Fibroblast of lung (primary cell): ENCODE measurements around the gene THAP8. TPM values are rescaled to one million over a fixed set of nuclear protein-coding genes. Genes with fewer than 3 reads are reported as not detected.
A peak's percentile ranks its signal among the peaks of the same experiment; 100 is the strongest.

Experiments used
- DNase-seq, 2 donors: peaks; one replicate each; pipeline versions ENCODE4 v3.0.0 to v3.0.0-alpha.2; 2010; ENCODE audit warnings: low read depth in 2 of 2
- H2AFZ ChIP-seq: 2 replicates; pipeline ENCODE4 v1.5.1; 2012; ENCODE audit warnings: low read length, control low read depth, inconsistent platforms
- H3K27ac ChIP-seq: 2 replicates; pipeline ENCODE4 v1.5.1; 2011; ENCODE audit warnings: low read length, control low read depth; ENCODE audit not compliant: insufficient read depth
- H3K27me3 ChIP-seq: 2 replicates; pipeline ENCODE4 v1.5.1; 2011; ENCODE audit warnings: mild to moderate bottlenecking, low read length; ENCODE audit not compliant: control insufficient read depth, insufficient read depth
- H3K36me3 ChIP-seq: 2 replicates; pipeline ENCODE4 v1.5.1; 2011; ENCODE audit warnings: low read length; ENCODE audit not compliant: control insufficient read depth, insufficient read depth
- H3K4me1 ChIP-seq: 2 replicates; pipeline ENCODE4 v1.5.1; 2011; ENCODE audit warnings: low read length; ENCODE audit not compliant: control insufficient read depth, insufficient read depth; ENCODE audit errors: extremely low read depth
- H3K4me2 ChIP-seq: 2 replicates; pipeline ENCODE4 v1.5.1; 2011; ENCODE audit warnings: low read length, control low read depth; ENCODE audit not compliant: insufficient read depth; ENCODE audit errors: extremely low read depth
- H3K4me3 ChIP-seq, 4 experiments: fragments of 200-600 bp in 1 of 4; sonication (generic) in 1 of 4; replicated peaks in 1 of 4; 2 replicates each; pipeline ENCODE4 v1.5.1; 2011 to 2016; ENCODE audit warnings: low read length in 4 of 4, low read depth in 3 of 4, mild to moderate bottlenecking in 3 of 4, control low read depth in 2 of 4, inconsistent platforms in 1 of 4, mixed read lengths in 1 of 4; ENCODE audit not compliant: insufficient read depth in 1 of 4; ENCODE audit errors: control extremely low read depth in 1 of 4
- H3K79me2 ChIP-seq: 2 replicates; pipeline ENCODE4 v1.5.1; 2012; ENCODE audit warnings: mild to moderate bottlenecking, low read length, inconsistent platforms; ENCODE audit not compliant: control insufficient read depth, insufficient read depth
- H3K9ac ChIP-seq: 2 replicates; pipeline ENCODE4 v1.5.1; 2011; ENCODE audit warnings: mild to moderate bottlenecking, low read length, control low read depth; ENCODE audit not compliant: insufficient read depth
- H3K9me3 ChIP-seq: 2 replicates; pipeline ENCODE4 v1.5.1; 2012; ENCODE audit warnings: low read depth, low read length; ENCODE audit not compliant: control insufficient read depth, insufficient read depth
- H4K20me1 ChIP-seq: 2 replicates; pipeline ENCODE4 v1.5.1; 2011; ENCODE audit warnings: low read length; ENCODE audit not compliant: control insufficient read depth, insufficient read depth; ENCODE audit errors: extremely low read depth
- EZH2 ChIP-seq: IDR thresholded peaks from 2 replicates; pipeline ENCODE4 v1.5.1; 2012; ENCODE audit warnings: low read length, control low read depth, mild to moderate bottlenecking; ENCODE audit errors: missing control alignments
- polyA plus RNA-seq, 2 donors: library from polyadenylated mRNA; depleted of rRNA in 1 of 2; stranded (reverse) in 1 of 2; unstranded in 1 of 2; fragments of >200 nt; gene quantifications; 2 replicates each; pipeline ENCODE4 v1.2.1, GENCODE V29; 2011 to 2012; ENCODE audit warnings: missing spikeins in 1 of 2
- total RNA-seq: library from RNA; depleted of rRNA; stranded (reverse); fragments of >200 nt; gene quantifications from 2 replicates; pipeline ENCODE4 v1.2.1, GENCODE V29; 2014
- TF ChIP-seq, protein P1 (sequence below), 2 donors: IDR thresholded peaks in 1 of 2; conservative IDR thresholded peaks in 1 of 2; 1 replicate in 1 of 2; 2 replicates in 1 of 2; pipeline ENCODE4 v1.5.1; 2011 to 2012; ENCODE audit warnings: low read length in 2 of 2, control low read depth in 1 of 2, inconsistent platforms in 1 of 2, low read depth in 1 of 2, mild to moderate bottlenecking in 1 of 2

The THAP8 gene
- total and polyA plus RNA-seq, 2 donors (not counting 1 experiment from before 2014, with no cell fraction given), result 4.6 to 5.1 TPM

GRCh38 chr19:36064826-36065225, 10.7 kb upstream of the THAP8 start:
- H3K4me3 ChIP-seq, result no peak overlapping the region
- H3K4me1 ChIP-seq, result no peaks in the 10 kb centered on the region
- TF ChIP-seq, protein P1, sequence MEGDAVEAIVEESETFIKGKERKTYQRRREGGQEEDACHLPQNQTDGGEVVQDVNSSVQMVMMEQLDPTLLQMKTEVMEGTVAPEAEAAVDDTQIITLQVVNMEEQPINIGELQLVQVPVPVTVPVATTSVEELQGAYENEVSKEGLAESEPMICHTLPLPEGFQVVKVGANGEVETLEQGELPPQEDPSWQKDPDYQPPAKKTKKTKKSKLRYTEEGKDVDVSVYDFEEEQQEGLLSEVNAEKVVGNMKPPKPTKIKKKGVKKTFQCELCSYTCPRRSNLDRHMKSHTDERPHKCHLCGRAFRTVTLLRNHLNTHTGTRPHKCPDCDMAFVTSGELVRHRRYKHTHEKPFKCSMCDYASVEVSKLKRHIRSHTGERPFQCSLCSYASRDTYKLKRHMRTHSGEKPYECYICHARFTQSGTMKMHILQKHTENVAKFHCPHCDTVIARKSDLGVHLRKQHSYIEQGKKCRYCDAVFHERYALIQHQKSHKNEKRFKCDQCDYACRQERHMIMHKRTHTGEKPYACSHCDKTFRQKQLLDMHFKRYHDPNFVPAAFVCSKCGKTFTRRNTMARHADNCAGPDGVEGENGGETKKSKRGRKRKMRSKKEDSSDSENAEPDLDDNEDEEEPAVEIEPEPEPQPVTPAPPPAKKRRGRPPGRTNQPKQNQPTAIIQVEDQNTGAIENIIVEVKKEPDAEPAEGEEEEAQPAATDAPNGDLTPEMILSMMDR (conservative IDR thresholded peaks at IDR 0.05 in 1 of 2, IDR thresholded peaks at IDR 0.05 in 1 of 2; ENCODE audit: low read depth in 1 of 2, low read length in 2 of 2), result no peak
- TF ChIP-seq EZH2, result no peak
- no peak overlapping the region for H3K9ac ChIP-seq
- no peak overlapping the region for H2AFZ ChIP-seq
- no peak overlapping the region for H3K4me2 ChIP-seq
- no peak overlapping the region for H3K27ac ChIP-seq
- peaks cover 13% of the 10 kb centered on the region for H3K36me3 ChIP-seq
- H3K79me2 ChIP-seq, result no peaks in the 10 kb centered on the region
- no peaks in the 10 kb centered on the region for H3K27me3 ChIP-seq
- H3K9me3 ChIP-seq, result no peaks in the 10 kb centered on the region
- DNase-seq, result no peak
- no peaks in the 10 kb centered on the region for H4K20me1 ChIP-seq

DNA sequence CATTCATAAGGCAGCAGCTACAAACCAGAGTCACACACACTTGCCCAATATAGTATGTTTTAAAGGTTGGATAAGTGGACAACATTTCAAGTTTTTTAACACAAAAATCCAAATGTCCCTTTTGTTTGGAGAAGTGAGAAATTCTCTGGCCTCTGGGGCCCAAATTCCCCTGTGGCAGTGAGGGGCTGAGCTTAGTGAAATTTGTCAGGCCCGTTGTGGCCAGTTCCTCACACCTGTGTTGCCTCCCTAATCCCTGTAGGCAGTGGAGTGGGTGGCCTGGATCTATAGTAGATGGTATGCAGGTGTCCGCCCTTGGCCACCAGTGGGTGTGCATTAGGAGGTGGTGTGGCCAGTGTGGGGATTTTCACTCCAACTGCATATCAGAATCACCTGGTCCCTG, 7.3 kb upstream of the THAP8 start:
- no peak for DNase-seq
- no peak overlapping the region for H3K4me2 ChIP-seq
- TF ChIP-seq, protein P1 (conservative IDR thresholded peaks at IDR 0.05 in 1 of 2, IDR thresholded peaks at IDR 0.05 in 1 of 2; ENCODE audit: low read depth in 1 of 2, low read length in 2 of 2), result no peak
- TF ChIP-seq EZH2, result no peak
- no peaks in the 10 kb centered on the region for H3K4me1 ChIP-seq
- no peaks in the 10 kb centered on the region for H3K9me3 ChIP-seq
- H4K20me1 ChIP-seq, result no peaks in the 10 kb centered on the region
- H3K9ac ChIP-seq, result no peak overlapping the region
- H3K36me3 ChIP-seq, result peaks cover 7% of the 10 kb centered on the region
- H3K79me2 ChIP-seq, result peaks cover 16% of the 10 kb centered on the region
- H3K4me3 ChIP-seq, result no peak overlapping the region
- H2AFZ ChIP-seq, result no peak overlapping the region
- no peaks in the 10 kb centered on the region for H3K27me3 ChIP-seq
- no peak overlapping the region for H3K27ac ChIP-seq

GRCh38 chr19:36060430-36060829, 6.3 kb upstream of the THAP8 start:
- no peak overlapping the region for H3K4me3 ChIP-seq
- TF ChIP-seq EZH2, result no peak
- TF ChIP-seq, protein P1 (conservative IDR thresholded peaks at IDR 0.05 in 1 of 2, IDR thresholded peaks at IDR 0.05 in 1 of 2; ENCODE audit: low read depth in 1 of 2, low read length in 2 of 2), result peak; percentile 66 to 70
- H3K9me3 ChIP-seq, result no peaks in the 10 kb centered on the region
- H3K4me2 ChIP-seq, result no peak overlapping the region
- no peak overlapping the region for H2AFZ ChIP-seq
- H3K36me3 ChIP-seq, result peaks cover 7% of the 10 kb centered on the region
- no peaks in the 10 kb centered on the region for H3K27me3 ChIP-seq
- DNase-seq, result peak; percentile 47 to 59
- H3K27ac ChIP-seq, result no peak overlapping the region
- peaks cover 24% of the 10 kb centered on the region for H3K79me2 ChIP-seq
- H4K20me1 ChIP-seq, result no peaks in the 10 kb centered on the region
- no peak overlapping the region for H3K9ac ChIP-seq
- H3K4me1 ChIP-seq, result no peaks in the 10 kb centered on the region
